ENCODE measurements around the gene JAK1.

DNA sequence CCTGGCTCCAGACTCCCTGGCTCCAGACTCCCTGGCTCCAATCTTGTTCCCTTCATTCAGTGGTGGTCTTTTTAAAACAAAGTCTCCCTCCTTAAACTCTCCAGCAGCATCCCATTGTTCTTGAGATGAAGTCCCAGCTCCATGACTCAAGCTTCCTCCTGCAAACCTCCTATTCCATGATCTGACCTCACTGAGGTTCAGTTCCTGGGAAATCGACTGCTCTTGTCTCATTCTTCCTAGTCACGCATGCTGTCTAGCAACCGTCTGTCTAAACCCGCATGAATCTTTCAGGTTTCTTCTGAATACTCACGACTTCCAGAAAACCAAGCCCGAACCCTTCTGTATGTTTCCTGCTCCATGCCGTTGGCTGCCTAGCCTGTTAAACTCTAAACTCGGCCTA is 129.5 kb downstream of the JAK1 start:
- TF ChIP-seq, protein P1, sequence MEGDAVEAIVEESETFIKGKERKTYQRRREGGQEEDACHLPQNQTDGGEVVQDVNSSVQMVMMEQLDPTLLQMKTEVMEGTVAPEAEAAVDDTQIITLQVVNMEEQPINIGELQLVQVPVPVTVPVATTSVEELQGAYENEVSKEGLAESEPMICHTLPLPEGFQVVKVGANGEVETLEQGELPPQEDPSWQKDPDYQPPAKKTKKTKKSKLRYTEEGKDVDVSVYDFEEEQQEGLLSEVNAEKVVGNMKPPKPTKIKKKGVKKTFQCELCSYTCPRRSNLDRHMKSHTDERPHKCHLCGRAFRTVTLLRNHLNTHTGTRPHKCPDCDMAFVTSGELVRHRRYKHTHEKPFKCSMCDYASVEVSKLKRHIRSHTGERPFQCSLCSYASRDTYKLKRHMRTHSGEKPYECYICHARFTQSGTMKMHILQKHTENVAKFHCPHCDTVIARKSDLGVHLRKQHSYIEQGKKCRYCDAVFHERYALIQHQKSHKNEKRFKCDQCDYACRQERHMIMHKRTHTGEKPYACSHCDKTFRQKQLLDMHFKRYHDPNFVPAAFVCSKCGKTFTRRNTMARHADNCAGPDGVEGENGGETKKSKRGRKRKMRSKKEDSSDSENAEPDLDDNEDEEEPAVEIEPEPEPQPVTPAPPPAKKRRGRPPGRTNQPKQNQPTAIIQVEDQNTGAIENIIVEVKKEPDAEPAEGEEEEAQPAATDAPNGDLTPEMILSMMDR (IDR thresholded peaks at IDR 0.05; ENCODE audit: poor library complexity, severe bottlenecking), result no peak
- no peak for TF ChIP-seq POLR2AphosphoS5 (IDR thresholded peaks at IDR 0.05)
- TF ChIP-seq TAF1 (IDR thresholded peaks at IDR 0.05; ENCODE audit: low read depth), result no peak
- TF ChIP-seq EZH2 (IDR thresholded peaks at IDR 0.05; ENCODE audit: borderline replicate concordance, insufficient read depth, low read length, poor library complexity, severe bottlenecking), result no peak
